NCI-H2227 (cell line): ENCODE measurements around the gene BCAT1.
"Not testable (repeated sequence)": the region's sequence is repeated elsewhere in the genome, so short reads cannot be mapped to it uniquely, and the experiment has no call there.

Source experiments
- DNase-seq: peaks from one replicate; lab custom pipeline; 2025; ENCODE audit not compliant: unreplicated experiment; lab: John Stamatoyannopoulos, UW

Gene BCAT1

DNA sequence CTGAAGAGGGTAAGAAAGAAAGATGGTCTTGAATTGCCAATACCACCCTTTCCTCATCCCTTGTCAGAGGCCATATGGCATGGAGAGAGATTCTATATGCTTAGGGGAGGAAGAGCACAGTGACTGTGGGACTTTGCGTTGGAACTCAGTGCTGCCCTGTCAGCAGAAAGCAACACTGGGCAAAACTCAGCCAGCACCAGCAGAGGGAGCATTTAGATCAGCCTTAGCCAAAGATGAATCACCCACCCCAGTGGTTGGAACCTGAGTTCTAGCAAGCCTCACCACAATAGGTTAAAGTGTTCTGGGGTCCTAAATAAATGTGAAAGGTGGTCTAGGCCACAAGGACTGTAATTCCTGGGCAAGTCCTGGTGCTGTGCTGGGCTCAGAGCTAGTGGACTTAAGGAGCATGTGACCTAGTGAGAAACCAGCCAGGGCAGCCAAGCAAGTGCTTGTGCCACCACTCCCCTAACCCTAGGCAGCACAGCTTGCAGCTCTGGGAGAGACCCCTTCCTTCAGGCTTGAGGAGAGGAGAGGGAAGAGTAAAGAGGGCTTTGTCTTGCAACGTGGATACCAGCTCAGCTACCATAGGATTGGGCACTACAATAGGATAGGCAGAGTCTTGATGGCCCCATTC is 11.4 kb upstream of the BCAT1 start:
- DNase-seq, result no peak

- DNase-seq, result not testable (repeated sequence)
These were observed 7.5 kb upstream of the BCAT1 start for GRCh38 chr12:24956351-24956750.

DNA sequence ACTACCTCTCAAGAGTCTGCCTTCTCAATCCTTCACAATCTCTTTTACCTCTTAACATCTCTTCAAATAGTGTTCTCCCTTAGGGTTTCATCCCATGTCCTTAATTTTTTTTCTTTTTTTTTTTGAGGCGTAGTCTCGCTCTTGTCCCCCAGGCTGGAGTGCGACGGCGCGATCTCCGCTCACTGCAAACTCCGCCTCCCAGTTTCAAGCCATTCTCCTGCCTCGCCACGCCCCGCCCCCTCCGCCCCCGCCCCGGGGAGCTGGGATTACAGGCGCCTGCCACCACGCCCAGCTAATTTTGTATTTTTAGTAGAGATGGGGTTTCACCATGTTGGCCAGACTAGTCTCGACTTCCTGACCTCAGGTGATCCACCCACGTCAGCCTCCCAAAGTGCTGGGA is 7.0 kb upstream of the BCAT1 start:
- DNase-seq, result no peak

DNA sequence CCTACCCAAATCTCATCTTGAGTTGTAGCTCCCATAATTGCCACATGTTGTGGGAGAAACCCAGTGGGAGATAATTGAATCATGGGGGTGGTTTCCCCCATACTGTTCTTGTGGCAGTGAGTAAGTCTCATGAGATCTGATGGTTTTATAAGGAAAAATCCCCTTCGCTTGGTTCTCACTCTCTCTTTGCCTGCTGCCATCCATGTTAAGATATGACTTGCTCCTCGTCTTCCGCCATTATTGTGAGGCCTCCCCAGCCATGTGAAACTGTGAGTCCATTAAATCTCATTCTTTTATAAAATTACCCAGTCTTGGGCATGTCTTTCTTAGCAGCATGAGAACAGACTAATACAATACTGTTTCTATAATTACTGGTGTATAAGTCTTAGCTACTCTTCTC is 6.5 kb upstream of the BCAT1 start:
- DNase-seq, result no peak

DNA sequence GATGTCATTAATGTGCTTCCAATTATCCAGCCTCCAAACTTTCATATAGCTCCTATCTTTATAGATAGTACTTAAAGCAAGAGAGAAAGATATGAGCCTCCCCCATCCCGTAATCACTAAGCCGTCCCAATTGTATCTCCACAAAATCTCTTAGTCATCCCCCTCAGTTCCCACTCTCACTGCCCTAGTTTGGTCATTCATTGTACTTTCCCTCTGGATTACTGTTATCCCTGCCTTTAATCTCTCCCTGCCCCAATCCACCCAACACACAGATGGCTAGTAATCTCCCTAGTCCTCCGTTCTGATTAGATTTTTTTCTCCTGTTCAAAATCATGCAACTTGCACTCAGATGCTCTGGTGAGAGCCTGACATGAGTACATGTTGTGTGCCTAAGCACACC is 5.4 kb upstream of the BCAT1 start:
- DNase-seq, result no peak

- no peak for DNase-seq
These were observed 3.5 kb upstream of the BCAT1 start for GRCh38 chr12:24952389-24952788.

- DNase-seq, result no peak
These were observed 1.4 kb upstream of the BCAT1 start for GRCh38 chr12:24950231-24950834.

- DNase-seq, result no peak
These were observed 513 bp downstream of the BCAT1 start for GRCh38 chr12:24948420-24948756.

- DNase-seq, result no peak
These were observed 1.1 kb downstream of the BCAT1 start for GRCh38 chr12:24947541-24948419.

DNA sequence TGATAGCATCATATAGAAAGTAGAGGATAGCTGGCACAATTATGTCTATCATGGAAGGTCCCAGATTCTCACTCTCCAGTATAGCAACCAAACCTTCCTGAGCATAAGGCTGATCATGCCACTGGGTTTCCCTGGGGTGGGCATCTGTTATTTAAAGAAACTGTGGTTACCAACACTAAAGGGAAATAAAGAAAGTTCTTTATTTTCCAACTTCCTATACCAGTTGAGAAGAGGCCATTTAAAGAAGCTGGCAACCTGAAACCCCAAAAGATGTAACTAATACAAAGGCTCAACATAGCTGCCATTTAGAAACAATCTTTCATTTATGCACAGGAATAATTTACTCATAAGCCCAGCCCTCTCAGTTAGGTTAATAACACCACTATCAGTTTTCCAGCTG is 3.1 kb downstream of the BCAT1 start:
- DNase-seq, result no peak

- no peak for DNase-seq
These were observed 3.9 kb downstream of the BCAT1 start for GRCh38 chr12:24945039-24945438.

DNA sequence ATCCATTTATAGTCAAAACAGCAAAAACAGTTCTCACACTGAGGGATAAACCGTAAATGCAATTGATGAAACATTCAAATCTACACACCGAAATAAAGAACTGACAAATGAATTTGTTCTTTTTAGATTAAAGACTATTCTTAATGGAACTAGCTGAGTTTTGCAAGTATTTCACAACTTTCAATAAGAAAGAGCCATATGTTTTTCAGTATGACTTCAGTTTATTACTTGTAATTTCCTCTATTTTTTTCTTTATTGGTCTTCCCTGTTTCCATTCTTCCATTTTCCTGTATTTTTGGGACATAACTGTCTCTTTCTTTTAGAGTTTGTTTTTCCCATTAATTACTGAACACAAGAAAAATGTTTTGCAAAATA is 4.3 kb downstream of the BCAT1 start:
- no peak for DNase-seq

- DNase-seq, result no peak
These were observed 4.8 kb downstream of the BCAT1 start for GRCh38 chr12:24943947-24944600.

DNA sequence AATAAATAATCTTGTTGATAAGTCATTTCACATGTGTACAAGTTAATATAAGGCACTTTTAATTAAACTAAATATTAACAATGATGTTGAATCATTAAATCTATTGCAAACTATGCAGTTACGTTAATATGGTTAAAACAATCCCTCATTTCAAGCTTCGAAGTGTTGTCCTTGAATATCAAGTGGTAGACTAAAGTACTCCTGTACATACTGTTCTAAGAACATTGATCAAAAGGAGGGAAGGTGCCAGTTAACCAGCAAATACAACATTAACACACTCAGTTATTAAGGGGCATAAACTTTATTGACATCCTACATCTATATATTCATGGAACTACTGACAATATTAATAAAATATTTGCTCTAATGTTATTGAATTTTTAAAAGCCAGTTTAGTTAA is 8.7 kb downstream of the BCAT1 start:
- no peak for DNase-seq

DNA sequence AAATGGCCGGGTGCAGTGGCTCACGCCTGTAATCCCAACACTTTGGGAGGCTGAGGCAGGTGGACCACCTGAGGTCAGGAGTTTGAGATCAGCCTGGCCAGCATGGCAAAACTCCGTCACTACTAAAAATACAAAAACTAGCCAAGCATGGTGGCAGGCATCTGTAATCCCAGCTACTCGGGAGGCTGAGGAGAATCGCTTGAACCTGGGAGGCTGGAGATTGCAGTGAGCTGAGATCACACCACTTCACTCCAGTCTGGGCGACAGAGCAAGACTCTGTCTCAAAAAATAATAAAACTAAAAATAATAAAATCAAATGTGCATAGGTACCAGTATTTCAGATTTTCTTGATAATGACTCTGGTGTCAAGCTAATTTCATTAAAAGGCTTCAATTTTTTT is 9.3 kb downstream of the BCAT1 start:
- DNase-seq, result not testable (repeated sequence)

DNA sequence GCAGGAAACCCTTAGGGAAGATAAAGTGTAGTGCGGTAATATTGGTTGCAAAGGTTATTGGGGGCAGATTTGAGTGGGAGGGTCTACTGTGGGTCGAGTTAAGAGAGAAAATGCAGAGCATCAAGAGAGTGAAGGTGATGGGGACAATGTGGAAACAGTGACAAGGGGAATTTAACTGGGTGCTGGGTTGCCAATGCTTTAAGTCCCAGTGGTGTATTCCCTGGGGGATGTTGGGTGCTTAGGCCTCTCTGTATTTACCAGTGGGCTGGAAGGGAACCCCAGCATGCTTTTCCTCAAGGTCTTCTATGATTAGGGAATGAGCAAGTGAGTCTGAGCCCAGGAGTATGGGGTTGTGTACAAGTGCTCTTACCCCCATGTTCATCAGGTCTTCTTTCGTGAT is 10.6 kb downstream of the BCAT1 start:
- DNase-seq, result no peak

- no peak for DNase-seq
These were observed 11.2 kb downstream of the BCAT1 start for GRCh38 chr12:24937553-24938244.

DNA sequence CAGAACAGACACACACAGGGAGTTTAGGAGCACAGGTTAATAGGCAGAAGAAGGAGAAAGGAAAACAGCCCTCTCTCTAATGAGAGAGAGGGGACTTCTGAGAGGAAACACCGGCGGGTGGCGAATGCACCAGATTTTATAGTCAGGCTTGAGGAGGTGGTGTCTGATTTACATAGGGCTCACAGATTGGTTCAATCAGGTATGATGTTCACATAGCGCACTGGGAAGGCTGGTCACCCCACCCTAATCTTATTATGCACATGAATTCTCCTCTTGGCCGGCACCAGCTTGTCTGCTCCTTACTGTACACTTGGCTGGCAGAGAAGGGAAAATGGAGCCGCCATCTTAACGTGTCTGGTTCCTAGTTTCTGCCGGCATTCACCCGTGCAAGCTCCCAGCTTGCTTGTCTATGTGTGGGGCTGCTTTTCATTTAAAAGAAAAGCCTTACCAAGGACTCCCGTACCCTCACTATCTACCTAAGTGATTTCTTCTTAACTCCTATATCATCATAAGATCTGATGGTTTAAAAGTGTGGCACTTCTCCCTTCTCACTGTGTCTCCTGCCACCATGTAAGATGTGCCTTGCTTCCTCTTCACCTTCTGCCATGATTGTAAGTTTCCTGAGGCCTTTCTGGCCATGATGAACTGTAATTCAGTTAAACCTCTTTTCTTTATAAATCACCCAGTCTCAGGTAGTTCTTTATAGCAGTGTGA is 15.1 kb downstream of the BCAT1 start:
- no peak for DNase-seq

- DNase-seq, result no peak
These were observed 17.1 kb downstream of the BCAT1 start for GRCh38 chr12:24931666-24932405.

GRCh38 chr12:24929953-24930352 is 18.9 kb downstream of the BCAT1 start:
- no peak for DNase-seq
